Measurements from ENCODE around the gene DNAH9. TPM values are rescaled to one million over a fixed set of nuclear protein-coding genes. Genes with fewer than 3 reads are reported as not detected.
A peak's percentile ranks its signal among the peaks of the same experiment; 100 is the strongest.

Gene DNAH9
- total and polyA plus RNA-seq, 2 of the 8 experiments (the other 6 are each of a cell fraction or from before 2014, with no cell fraction given): 0.21 to 0.86 TPM

DNA sequence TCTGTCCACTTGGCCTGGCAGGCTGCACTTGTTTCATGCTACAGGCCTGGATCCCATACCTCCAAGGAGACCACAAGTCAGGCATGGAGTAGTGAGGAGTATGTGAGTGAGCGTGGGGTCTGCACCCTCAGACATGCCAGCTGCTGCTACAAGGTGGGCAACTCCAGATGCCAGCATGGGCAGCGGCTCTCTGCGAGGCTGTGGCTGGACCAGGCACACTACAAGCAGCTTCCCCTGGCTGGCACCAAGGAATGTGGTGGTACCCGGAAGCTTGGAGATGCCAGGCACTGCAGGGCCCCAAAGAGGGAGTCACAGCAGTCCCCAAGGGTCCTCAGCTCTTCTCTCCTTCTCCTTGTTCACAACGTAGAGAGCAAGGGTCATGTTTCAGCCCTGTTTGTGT is 16.1 kb upstream of the DNAH9 start:
- H4K8ac ChIP-seq (ENCODE audit: extremely low read depth, insufficient read depth, low read length): no peak overlapping the region
- no peak overlapping the region for H3K4ac ChIP-seq (replicated peaks; ENCODE audit: insufficient read length, low read depth, low read length)
- no peak overlapping the region for H3K23ac ChIP-seq (ENCODE audit: insufficient read length)
- peak overlapping the region; percentile 30 for H4K91ac ChIP-seq (replicated peaks; ENCODE audit: insufficient read length, low read length)
- no peak overlapping the region for H2BK15ac ChIP-seq (ENCODE audit: low read length)
- POLR2A ChIA-PET (ENCODE audit: partially characterized antibody): interaction anchor here (0.9 kb wide), 1 partner anchor 10 kb away, joined by 3 read pairs; no protein-coding TSS in a partner anchor
- no peak overlapping the region for H2BK5ac ChIP-seq (ENCODE audit: low read depth, low read length)
- 95% methylated on average over 5 of the region's 5 CpGs; no CpG with 5 or more reads in 1 of the 2 experiments for WGBS, 2 experiments (ENCODE audit: extremely low coverage in 1 of 2, insufficient coverage in 1 of 2, insufficient read length in 1 of 2, insufficient replicate concordance in 2 of 2, low coverage in 1 of 2, low lambda C conversion rate in 2 of 2, missing lambda C conversion rate in 1 of 2)
- H2BK120ac ChIP-seq (replicated peaks; ENCODE audit: low read depth, low read length): no peak overlapping the region
- no peak for TF ChIP-seq HDAC6 (IDR thresholded peaks at IDR 0.05; ENCODE audit: low read depth, low read length)
- TF ChIP-seq SAP30 (IDR thresholded peaks at IDR 0.05; ENCODE audit: insufficient read depth, insufficient replicate concordance, low read length): no peak
- TF ChIP-seq RAD21 (IDR thresholded peaks at IDR 0.05 in 1 of 2, conservative IDR thresholded peaks at IDR 0.05 in 1 of 2; ENCODE audit: low read depth in 2 of 2, low read length in 2 of 2): no peak
- no peak overlapping the region for H2AK5ac ChIP-seq (ENCODE audit: low read depth, low read length)
- no peak for FAIRE-seq
- H3K14ac ChIP-seq (ENCODE audit: insufficient read length): no peak overlapping the region
- no peaks in the 10 kb centered on the region for H3K36me3 ChIP-seq (ENCODE audit: control insufficient read depth in 2 of 4, insufficient read depth in 4 of 4, low read length in 3 of 4)
- no peaks in the 10 kb centered on the region for H3K23me2 ChIP-seq (ENCODE audit: low read depth, low read length)
- no peaks in the 10 kb centered on the region for H3K79me1 ChIP-seq (ENCODE audit: low read depth, low read length)
- H3K79me2 ChIP-seq (ENCODE audit: control insufficient read depth in 1 of 2, insufficient read depth in 2 of 2, low read length in 2 of 2): no peaks in the 10 kb centered on the region
- H3K56ac ChIP-seq (replicated peaks; ENCODE audit: insufficient read length, low read depth, low read length): no peak overlapping the region
- no peak overlapping the region for H2BK20ac ChIP-seq (ENCODE audit: low read length)
- H2AFZ ChIP-seq (ENCODE audit: low read length): no peak overlapping the region
- no peak overlapping the region for H3K18ac ChIP-seq (ENCODE audit: extremely low read depth, low read length)
- H2BK12ac ChIP-seq (ENCODE audit: low read depth, low read length): no peak overlapping the region
- H3K9me3 ChIP-seq (ENCODE audit: insufficient read depth in 2 of 2, low read depth in 1 of 2, low read length in 1 of 2): no peaks in the 10 kb centered on the region
- no peak overlapping the region for H4K5ac ChIP-seq (ENCODE audit: insufficient read length, low read depth, low read length)
- CTCF ChIA-PET (ENCODE audit: partially characterized antibody): interaction anchor here (0.7 to 5.5 kb wide), 9 partner anchors 10 to 285 kb away, joined by 3 to 23 read pairs (median 3); no protein-coding TSS in a partner anchor
- no peak overlapping the region for H3K4me2 ChIP-seq (ENCODE audit: insufficient read depth in 1 of 2, low read depth in 2 of 2, low read length in 2 of 2)
- no peaks in the 10 kb centered on the region for H3K4me1 ChIP-seq (replicated peaks in 1 of 4; ENCODE audit: control insufficient read depth in 3 of 4, insufficient read depth in 4 of 4, low read length in 3 of 4)
- no peak overlapping the region for H3K9ac ChIP-seq (replicated peaks in 1 of 4; ENCODE audit: extremely low read depth in 1 of 4, low read depth in 3 of 4, low read length in 3 of 4)
- no peaks in the 10 kb centered on the region for H4K20me1 ChIP-seq (replicated peaks in 1 of 2; ENCODE audit: control insufficient read depth in 1 of 2, insufficient read depth in 2 of 2, low read length in 2 of 2)
- no peak overlapping the region for H3K4me3 ChIP-seq (ENCODE audit: extremely low read depth in 1 of 4, insufficient read depth in 2 of 4, low read depth in 3 of 4, low read length in 4 of 4)
- no peak for DNase-seq (ENCODE audit: low read depth in 1 of 2, low spot score in 2 of 2)
- no peaks in the 10 kb centered on the region for H3K27me3 ChIP-seq (replicated peaks in 1 of 4; ENCODE audit: control insufficient read depth in 3 of 4, extremely low read depth in 1 of 4, insufficient read depth in 3 of 4, low read length in 3 of 4)
- H3K27ac ChIP-seq (ENCODE audit: low read depth, low read length): no peak overlapping the region

Measured in H1 (cell line).